H9 (cell line): Measurements from ENCODE around the gene NR1D1. TPM values are rescaled to one million over a fixed set of nuclear protein-coding genes. Genes with fewer than 3 reads are reported as not detected.

Source experiments
- DNase-seq: peaks from one replicate; pipeline ENCODE4 v3.0.0-alpha.2; 2017
- H2AFZ ChIP-seq: one replicate; pipeline ENCODE4 v1.6.1; 2013; ENCODE audit warnings: mild to moderate bottlenecking, low read length, control low read depth, moderate library complexity
- H2AK5ac ChIP-seq: 2 replicates; pipeline ENCODE4 v1.6.1; 2013; ENCODE audit warnings: low read length, control low read depth, mixed read lengths; ENCODE audit not compliant: insufficient read length
- H2BK120ac ChIP-seq: one replicate; pipeline ENCODE4 v1.6.1; 2013; ENCODE audit warnings: low read depth, mild to moderate bottlenecking, low read length, control low read depth, inconsistent platforms; ENCODE audit not compliant: poor library complexity, severe bottlenecking
- H2BK12ac ChIP-seq: 2 replicates; pipeline ENCODE4 v1.6.1; 2013; ENCODE audit warnings: low read length, control low read depth, mixed read lengths, low read depth; ENCODE audit not compliant: insufficient read length
- H2BK15ac ChIP-seq: 2 replicates; pipeline ENCODE4 v1.6.1; 2013; ENCODE audit warnings: low read depth, low read length, control low read depth
- H2BK20ac ChIP-seq: one replicate; pipeline ENCODE4 v1.6.1; 2013; ENCODE audit warnings: low read depth, mild to moderate bottlenecking, low read length, control low read depth, inconsistent platforms; ENCODE audit not compliant: poor library complexity, severe bottlenecking
- H2BK5ac ChIP-seq: 2 replicates; pipeline ENCODE4 v1.6.1; 2013; ENCODE audit warnings: low read length, control low read depth, mixed read lengths; ENCODE audit not compliant: insufficient read length
- H3K14ac ChIP-seq: 2 replicates; pipeline ENCODE4 v1.6.1; 2013; ENCODE audit warnings: low read length, control low read depth; ENCODE audit not compliant: insufficient read depth
- H3K18ac ChIP-seq: 2 replicates; pipeline ENCODE4 v1.6.1; 2013; ENCODE audit warnings: low read depth, mild to moderate bottlenecking, mixed read lengths, low read length, control low read depth; ENCODE audit not compliant: insufficient read length
- H3K23ac ChIP-seq: 2 replicates; pipeline ENCODE4 v1.6.1; 2013; ENCODE audit warnings: low read length, control low read depth, mixed read lengths, low read depth; ENCODE audit not compliant: insufficient read length
- H3K23me2 ChIP-seq: 2 replicates; pipeline ENCODE4 v1.6.1; 2013; ENCODE audit warnings: low read depth, mild to moderate bottlenecking, mixed read lengths, low read length, control low read depth; ENCODE audit not compliant: insufficient read length, poor library complexity, severe bottlenecking
- H3K27ac ChIP-seq: 2 replicates; pipeline ENCODE4 v1.5.1; 2013; ENCODE audit warnings: low read length, control low read depth, mixed read lengths, low read depth; ENCODE audit not compliant: insufficient read length
- H3K27me3 ChIP-seq: 2 replicates; pipeline ENCODE4 v1.6.1; 2013; ENCODE audit warnings: low read length, control low read depth, inconsistent platforms; ENCODE audit not compliant: insufficient read depth
- H3K4ac ChIP-seq: 2 replicates; pipeline ENCODE4 v1.6.1; 2013; ENCODE audit warnings: low read depth, mild to moderate bottlenecking, control low read depth, inconsistent platforms, low read length, moderate library complexity
- H3K4me1 ChIP-seq: 2 replicates; pipeline ENCODE4 v1.6.1; 2013; ENCODE audit warnings: low read length, control low read depth, inconsistent platforms; ENCODE audit not compliant: insufficient read depth
- H3K4me2 ChIP-seq: 2 replicates; pipeline ENCODE4 v1.6.1; 2013; ENCODE audit warnings: low read length, control low read depth, mixed read lengths; ENCODE audit not compliant: insufficient read length, insufficient read depth
- H3K56ac ChIP-seq: 2 replicates; pipeline ENCODE4 v1.6.1; 2013; ENCODE audit warnings: low read depth, mild to moderate bottlenecking, mixed read lengths, low read length, control low read depth; ENCODE audit not compliant: insufficient read length
- H3K79me1 ChIP-seq: 2 replicates; pipeline ENCODE4 v1.6.1; 2013; ENCODE audit warnings: low read depth, mild to moderate bottlenecking, moderate library complexity, low read length, control low read depth, inconsistent platforms; ENCODE audit not compliant: insufficient read depth, poor library complexity, severe bottlenecking
- H3K79me2 ChIP-seq: 2 replicates; pipeline ENCODE4 v1.6.1; 2013; ENCODE audit warnings: low read length, control low read depth, inconsistent platforms; ENCODE audit not compliant: insufficient read depth
- H3K9ac ChIP-seq: 2 replicates; pipeline ENCODE4 v1.6.1; 2013; ENCODE audit warnings: low read length, control low read depth, mixed read lengths; ENCODE audit not compliant: insufficient read length; ENCODE audit errors: extremely low read depth
- H3K9me3 ChIP-seq: one replicate; pipeline ENCODE4 v1.6.1; 2013; ENCODE audit warnings: low read depth, low read length, inconsistent platforms; ENCODE audit not compliant: control insufficient read depth
- H3T11ph ChIP-seq: one replicate; pipeline ENCODE4 v1.6.1; 2013; ENCODE audit warnings: mild to moderate bottlenecking, low read length, control low read depth, inconsistent platforms
- H4K20me1 ChIP-seq: one replicate; pipeline ENCODE4 v1.6.1; 2013; ENCODE audit not compliant: control insufficient read depth, insufficient read length, insufficient read depth
- H4K5ac ChIP-seq: 2 replicates; pipeline ENCODE4 v1.6.1; 2013; ENCODE audit warnings: low read depth, mild to moderate bottlenecking, mixed read lengths, low read length, control low read depth; ENCODE audit not compliant: insufficient read length
- H4K8ac ChIP-seq: replicated peaks from 2 replicates; pipeline ENCODE4 v1.6.1; 2013; ENCODE audit warnings: low read length, control low read depth, mixed read lengths, low read depth; ENCODE audit not compliant: insufficient read length
- H4K91ac ChIP-seq: 2 replicates; pipeline ENCODE4 v1.6.1; 2013; ENCODE audit warnings: low read depth, mild to moderate bottlenecking, moderate library complexity, mixed read lengths, low read length, control low read depth; ENCODE audit not compliant: insufficient read length
- H3K27ac Mint-ChIP-seq, 3 experiments: 2 replicates in 2 of 3; 3 replicates in 1 of 3; pipeline ENCODE4 v1.8.0; 2020 to 2021; ENCODE audit warnings: mixed read lengths in 3 of 3, mild to moderate bottlenecking in 1 of 3, moderate library complexity in 1 of 3
- H3K27me3 Mint-ChIP-seq: 2 replicates; pipeline ENCODE4 v1.8.0; 2021; ENCODE audit warnings: low read depth, mild to moderate bottlenecking, moderate library complexity, mixed read lengths
- H3K36me3 Mint-ChIP-seq, 3 experiments: 2 replicates in 2 of 3; 3 replicates in 1 of 3; pipeline ENCODE4 v1.8.0; 2020 to 2021; ENCODE audit warnings: low read depth in 3 of 3, mixed read lengths in 3 of 3; ENCODE audit not compliant: insufficient read depth in 1 of 3
- H3K4me1 Mint-ChIP-seq, 2 experiments: 2 replicates each; pipeline ENCODE4 v1.8.0; 2020; ENCODE audit warnings: mixed read lengths in 2 of 2
- H3K4me3 Mint-ChIP-seq, 2 experiments: 2 replicates in 1 of 2; 3 replicates in 1 of 2; pipeline ENCODE4 v1.8.0; 2020 to 2021; ENCODE audit warnings: mild to moderate bottlenecking in 2 of 2, mixed read lengths in 2 of 2, moderate library complexity in 1 of 2
- H3K9me3 Mint-ChIP-seq, 2 experiments: 2 replicates in 1 of 2; 3 replicates in 1 of 2; pipeline ENCODE4 v1.8.0; 2020; ENCODE audit warnings: mild to moderate bottlenecking in 2 of 2, mixed read lengths in 2 of 2, moderate library complexity in 1 of 2
- WGBS: extraction: QIAGEN DNeasy Blood & Tissue Kit; methylation state at CpG from one replicate; pipeline ENCODE4 v1.1.7; 2013; ENCODE audit warnings: missing lambda C conversion rate, low lambda C conversion rate, mixed read lengths; ENCODE audit not compliant: insufficient read length; ENCODE audit errors: extremely low coverage; 5-methylcytosine and 5-hydroxymethylcytosine counted together
- total RNA-seq: library from RNA; stranded (reverse); gene quantifications from 2 replicates; pipeline ENCODE4 v1.2.1, GENCODE V29; 2021
- TF ChIP-seq, protein P1 (sequence below): fragments of 200-600 bp; sonication (generic); conservative IDR thresholded peaks from 3 replicates; pipeline ENCODE4 v1.8.0; 2021; ENCODE audit warnings: antibody characterized with exemption, mild to moderate bottlenecking

The NR1D1 gene
- total RNA-seq, 1 experiment from 2014 or later, result 8.6 TPM

GRCh38 chr17:40087049-40087794 is 13.2 kb downstream of the NR1D1 start:
- Histone ChIP-seq H3K23me2 (no peaks in the 10 kb centered on the region), H3K79me1 (no peaks in the 10 kb centered on the region), H2BK15ac (no peak overlapping the region), H3K9me3 (no peaks in the 10 kb centered on the region), H2BK12ac (no peak overlapping the region), H2BK20ac (no peak overlapping the region), H4K5ac (no peak overlapping the region), H3K18ac (no peak overlapping the region), H3K4me1 (no peaks in the 10 kb centered on the region; the same call in 1 of the 2 replicates), H3K4me2 (no peak overlapping the region), H3K27ac (no peak overlapping the region), H3T11ph (no peak overlapping the region), H4K8ac (no peak overlapping the region), H2AK5ac (no peak overlapping the region), H2BK5ac (no peak overlapping the region), H4K20me1 (peaks cover 2% of the 10 kb centered on the region), H3K27me3 (no peaks in the 10 kb centered on the region), H3K9ac (no peak overlapping the region), H4K91ac (no peak overlapping the region), H2AFZ (no peak overlapping the region), H3K14ac (no peak overlapping the region), H3K4ac (no peak overlapping the region), H2BK120ac (no peak overlapping the region), H3K23ac (no peak overlapping the region), H3K56ac (peak overlapping the region; percentile 38), H3K79me2 (no peaks in the 10 kb centered on the region)
- peaks cover 10 to 29% (median 24%) of the 10 kb centered on the region in 3 experiments; a peak in 6 of 7 replicates for H3K36me3 Mint-ChIP-seq
- WGBS, result no CpG with 5 or more reads among the region's 6 CpGs
- no peak overlapping the region; a peak in 2 of 5 replicates for H3K4me3 Mint-ChIP-seq
- TF ChIP-seq, protein P1, sequence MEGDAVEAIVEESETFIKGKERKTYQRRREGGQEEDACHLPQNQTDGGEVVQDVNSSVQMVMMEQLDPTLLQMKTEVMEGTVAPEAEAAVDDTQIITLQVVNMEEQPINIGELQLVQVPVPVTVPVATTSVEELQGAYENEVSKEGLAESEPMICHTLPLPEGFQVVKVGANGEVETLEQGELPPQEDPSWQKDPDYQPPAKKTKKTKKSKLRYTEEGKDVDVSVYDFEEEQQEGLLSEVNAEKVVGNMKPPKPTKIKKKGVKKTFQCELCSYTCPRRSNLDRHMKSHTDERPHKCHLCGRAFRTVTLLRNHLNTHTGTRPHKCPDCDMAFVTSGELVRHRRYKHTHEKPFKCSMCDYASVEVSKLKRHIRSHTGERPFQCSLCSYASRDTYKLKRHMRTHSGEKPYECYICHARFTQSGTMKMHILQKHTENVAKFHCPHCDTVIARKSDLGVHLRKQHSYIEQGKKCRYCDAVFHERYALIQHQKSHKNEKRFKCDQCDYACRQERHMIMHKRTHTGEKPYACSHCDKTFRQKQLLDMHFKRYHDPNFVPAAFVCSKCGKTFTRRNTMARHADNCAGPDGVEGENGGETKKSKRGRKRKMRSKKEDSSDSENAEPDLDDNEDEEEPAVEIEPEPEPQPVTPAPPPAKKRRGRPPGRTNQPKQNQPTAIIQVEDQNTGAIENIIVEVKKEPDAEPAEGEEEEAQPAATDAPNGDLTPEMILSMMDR, result no peak
- peaks cover 0 to 2% of the 10 kb centered on the region in 2 experiments; a peak in 1 of 5 replicates for H3K9me3 Mint-ChIP-seq
- DNase-seq, result no peak
- H3K4me1 Mint-ChIP-seq, result peaks cover 9 to 33% of the 10 kb centered on the region in 2 experiments; a peak in 3 of 4 replicates
- no peaks in the 10 kb centered on the region for H3K27me3 Mint-ChIP-seq
- H3K27ac Mint-ChIP-seq, result no peak overlapping the region; a peak in 1 of 7 replicates
